Liver (tissue), 9 donors: ENCODE measurements around the gene USH2A. TPM values are rescaled to one million over a fixed set of nuclear protein-coding genes. Genes with fewer than 3 reads are reported as not detected.

ENCODE experiments used
- DNase-seq: peaks from one replicate; pipeline ENCODE4 v3.0.0-alpha.2; 2017; ENCODE audit warnings: low spot score
- H3K27ac ChIP-seq, 2 donors: one replicate each; pipeline ENCODE4 v1.7.0; 2013; ENCODE audit warnings: inconsistent platforms in 2 of 2, low read length in 2 of 2, control low read depth in 1 of 2, low read depth in 1 of 2, mild to moderate bottlenecking in 1 of 2
- H3K27me3 ChIP-seq, 4 donors: one replicate each; pipeline versions ENCODE4 v1.6.1 to v1.7.0; 2013; ENCODE audit warnings: low read length in 3 of 4, inconsistent platforms in 1 of 4, mild to moderate bottlenecking in 1 of 4, moderate library complexity in 1 of 4; ENCODE audit not compliant: control insufficient read depth in 4 of 4, insufficient read depth in 4 of 4
- H3K36me3 ChIP-seq, 4 donors: one replicate each; pipeline versions ENCODE4 v1.6.1 to v1.7.0; 2013; ENCODE audit warnings: low read length in 3 of 4, mild to moderate bottlenecking in 3 of 4, low read depth in 1 of 4, moderate library complexity in 1 of 4; ENCODE audit not compliant: control insufficient read depth in 4 of 4, insufficient read depth in 3 of 4
- H3K4me1 ChIP-seq, 4 donors: one replicate each; pipeline versions ENCODE4 v1.6.1 to v1.7.0; 2013; ENCODE audit warnings: low read length in 3 of 4, mild to moderate bottlenecking in 3 of 4, moderate library complexity in 1 of 4; ENCODE audit not compliant: control insufficient read depth in 4 of 4, insufficient read depth in 4 of 4
- H3K4me3 ChIP-seq, 3 donors: one replicate each; pipeline versions ENCODE4 v1.6.1 to v1.7.0; 2013; ENCODE audit warnings: low read length in 3 of 3, control low read depth in 1 of 3, low read depth in 1 of 3, mild to moderate bottlenecking in 1 of 3
- H3K9ac ChIP-seq, 2 donors: one replicate each; pipeline ENCODE4 v1.7.0; 2013; ENCODE audit warnings: low read length in 2 of 2, mild to moderate bottlenecking in 2 of 2, moderate library complexity in 2 of 2, control low read depth in 1 of 2, low read depth in 1 of 2
- H3K9me3 ChIP-seq, 4 donors: one replicate each; pipeline versions ENCODE4 v1.6.1 to v1.7.0; 2013; ENCODE audit warnings: low read length in 3 of 4; ENCODE audit not compliant: control insufficient read depth in 4 of 4
- EGR1 ChIP-seq, 2 donors: IDR thresholded peaks; 2 replicates each; pipeline ENCODE4 v1.6.1; 2016 to 2018; ENCODE audit warnings: antibody characterized with exemption in 2 of 2, low read depth in 2 of 2
- GABPA ChIP-seq, 2 donors: IDR thresholded peaks in 1 of 2; conservative IDR thresholded peaks in 1 of 2; 2 replicates each; pipeline ENCODE4 v1.6.1; 2016; ENCODE audit warnings: antibody characterized with exemption in 2 of 2, mild to moderate bottlenecking in 1 of 2, moderate library complexity in 1 of 2
- HNF4A ChIP-seq, 2 donors: conservative IDR thresholded peaks; 2 replicates each; pipeline ENCODE4 v1.6.1; 2016; ENCODE audit warnings: antibody characterized with exemption in 2 of 2, mild to moderate bottlenecking in 2 of 2
- HNF4G ChIP-seq: IDR thresholded peaks from 2 replicates; pipeline ENCODE4 v1.6.1; 2016; ENCODE audit warnings: antibody characterized with exemption
- JUND ChIP-seq, 2 donors: IDR thresholded peaks; 2 replicates each; pipeline ENCODE4 v1.6.1; 2016; ENCODE audit warnings: antibody characterized with exemption in 2 of 2
- NR2F2 ChIP-seq: IDR thresholded peaks from 2 replicates; pipeline ENCODE4 v1.6.1; 2016; ENCODE audit warnings: antibody characterized with exemption
- RAD21 ChIP-seq, 2 donors: IDR thresholded peaks; 2 replicates each; pipeline ENCODE4 v1.6.1; 2016; ENCODE audit warnings: antibody characterized with exemption in 2 of 2, mild to moderate bottlenecking in 2 of 2
- RXRA ChIP-seq, 2 donors: IDR thresholded peaks; 2 replicates each; pipeline ENCODE4 v1.6.1; 2017 to 2018; ENCODE audit warnings: antibody characterized with exemption in 2 of 2, mild to moderate bottlenecking in 1 of 2
- SP1 ChIP-seq: IDR thresholded peaks from 2 replicates; pipeline ENCODE4 v1.6.1; 2018; ENCODE audit warnings: antibody characterized with exemption, mild to moderate bottlenecking
- TAF1 ChIP-seq: conservative IDR thresholded peaks from 2 replicates; pipeline ENCODE4 v1.6.1; 2016; ENCODE audit warnings: antibody characterized with exemption, mild to moderate bottlenecking
- YY1 ChIP-seq: IDR thresholded peaks from 2 replicates; pipeline ENCODE4 v1.6.1; 2016; ENCODE audit warnings: antibody characterized with exemption, mild to moderate bottlenecking
- WGBS: extraction: QIAGEN DNeasy Blood & Tissue Kit; methylation state at CpG from one replicate; pipeline ENCODE4 v1.1.7; 2013; 5-methylcytosine and 5-hydroxymethylcytosine counted together
- polyA plus RNA-seq, 2 donors: library from polyadenylated mRNA; stranded (reverse) in 1 of 2; unstranded in 1 of 2; fragments of 200-250 nt in 1 of 2; fragments of >200 nt in 1 of 2; fragmentation: Nextera tagmentation in 1 of 2; extraction: Ambion mirVana in 1 of 2; gene quantifications; one replicate each; pipeline versions ENCODE4 v1.2.1 to v1.2.3, GENCODE V29; 2013 to 2015
- total RNA-seq, 2 donors: library from RNA; depleted of rRNA; stranded (reverse); fragments of >200 nt; gene quantifications; one replicate each; pipeline ENCODE4 v1.2.3, GENCODE V29; 2014
- TF ChIP-seq, protein P1 (sequence below): IDR thresholded peaks from 2 replicates; pipeline ENCODE4 v1.6.1; 2016; ENCODE audit warnings: antibody characterized with exemption
- TF ChIP-seq, protein P2 (sequence below): IDR thresholded peaks from 2 replicates; pipeline ENCODE4 v1.6.1; 2016; ENCODE audit warnings: antibody characterized with exemption
- TF ChIP-seq, protein P3 (sequence below): IDR thresholded peaks from 2 replicates; pipeline ENCODE4 v1.6.1; 2016; ENCODE audit warnings: antibody characterized with exemption
- TF ChIP-seq, protein P4 (sequence below): fragments of 150-350 bp; IDR thresholded peaks from 2 replicates; pipeline ENCODE4 v1.5.1; 2017; ENCODE audit warnings: improper control_type of control experiment, low read depth, low read length; ENCODE audit not compliant: missing input control
- donor health status: healthy.
- donor health status: healthy.
- donor health status: healthy.
- donor health status: healthy.
- donor health status: healthy.

Gene USH2A
- total and polyA plus RNA-seq, 4 donors: 0.14 to 1.0 (median 0.31) TPM

GRCh38 chr1:216028631-216029030 lies 394.6 kb downstream of the USH2A start:
- H3K9ac ChIP-seq: no peak overlapping the region
- H3K9me3 ChIP-seq: no peaks in the 10 kb centered on the region
- H3K27me3 ChIP-seq: no peaks in the 10 kb centered on the region
- 97% methylated on average over 1 of the region's 1 CpG for WGBS
- H3K4me3 ChIP-seq: no peak overlapping the region
- no peaks in the 10 kb centered on the region for H3K36me3 ChIP-seq
- no peak for TF ChIP-seq EGR1 (IDR thresholded peaks at IDR 0.05; ENCODE audit: low read depth in 2 of 2)
- TF ChIP-seq, protein P1, sequence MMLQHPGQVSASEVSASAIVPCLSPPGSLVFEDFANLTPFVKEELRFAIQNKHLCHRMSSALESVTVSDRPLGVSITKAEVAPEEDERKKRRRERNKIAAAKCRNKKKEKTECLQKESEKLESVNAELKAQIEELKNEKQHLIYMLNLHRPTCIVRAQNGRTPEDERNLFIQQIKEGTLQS: no peak
- TF ChIP-seq, protein P2, sequence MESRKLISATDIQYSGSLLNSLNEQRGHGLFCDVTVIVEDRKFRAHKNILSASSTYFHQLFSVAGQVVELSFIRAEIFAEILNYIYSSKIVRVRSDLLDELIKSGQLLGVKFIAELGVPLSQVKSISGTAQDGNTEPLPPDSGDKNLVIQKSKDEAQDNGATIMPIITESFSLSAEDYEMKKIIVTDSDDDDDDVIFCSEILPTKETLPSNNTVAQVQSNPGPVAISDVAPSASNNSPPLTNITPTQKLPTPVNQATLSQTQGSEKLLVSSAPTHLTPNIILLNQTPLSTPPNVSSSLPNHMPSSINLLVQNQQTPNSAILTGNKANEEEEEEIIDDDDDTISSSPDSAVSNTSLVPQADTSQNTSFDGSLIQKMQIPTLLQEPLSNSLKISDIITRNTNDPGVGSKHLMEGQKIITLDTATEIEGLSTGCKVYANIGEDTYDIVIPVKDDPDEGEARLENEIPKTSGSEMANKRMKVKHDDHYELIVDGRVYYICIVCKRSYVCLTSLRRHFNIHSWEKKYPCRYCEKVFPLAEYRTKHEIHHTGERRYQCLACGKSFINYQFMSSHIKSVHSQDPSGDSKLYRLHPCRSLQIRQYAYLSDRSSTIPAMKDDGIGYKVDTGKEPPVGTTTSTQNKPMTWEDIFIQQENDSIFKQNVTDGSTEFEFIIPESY: no peak
- no peaks in the 10 kb centered on the region for H3K4me1 ChIP-seq
- H3K27ac ChIP-seq: no peak overlapping the region
- no peak for DNase-seq

GRCh38 chr1:216024546-216024945 lies 398.7 kb downstream of the USH2A start:
- H3K27me3 ChIP-seq: no peaks in the 10 kb centered on the region
- no peak overlapping the region for H3K4me3 ChIP-seq
- TF ChIP-seq, protein P3, sequence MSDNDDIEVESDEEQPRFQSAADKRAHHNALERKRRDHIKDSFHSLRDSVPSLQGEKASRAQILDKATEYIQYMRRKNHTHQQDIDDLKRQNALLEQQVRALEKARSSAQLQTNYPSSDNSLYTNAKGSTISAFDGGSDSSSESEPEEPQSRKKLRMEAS: no peak
- TF ChIP-seq GABPA (IDR thresholded peaks at IDR 0.05 in 1 of 2, conservative IDR thresholded peaks at IDR 0.05 in 1 of 2) (no peak), TAF1 (no peak), SP1 (no peak), JUND (IDR thresholded peaks at IDR 0.05) (no peak), NR2F2 (no peak), HNF4A (conservative IDR thresholded peaks at IDR 0.05) (no peak), YY1 (no peak), RAD21 (IDR thresholded peaks at IDR 0.05) (no peak), EGR1 (IDR thresholded peaks at IDR 0.05; ENCODE audit: low read depth in 2 of 2) (no peak), RXRA (IDR thresholded peaks at IDR 0.05) (no peak)
- TF ChIP-seq, protein P1: no peak
- no peak overlapping the region for H3K9ac ChIP-seq
- H3K27ac ChIP-seq: no peak overlapping the region
- DNase-seq: no peak
- H3K9me3 ChIP-seq: no peaks in the 10 kb centered on the region
- 90% methylated on average over 2 of the region's 2 CpGs for WGBS
- H3K36me3 ChIP-seq: no peaks in the 10 kb centered on the region
- no peaks in the 10 kb centered on the region for H3K4me1 ChIP-seq

- H3K9me3 ChIP-seq: no peaks in the 10 kb centered on the region
- H3K27me3 ChIP-seq: no peaks in the 10 kb centered on the region
- no peak overlapping the region for H3K9ac ChIP-seq
- H3K36me3 ChIP-seq: no peaks in the 10 kb centered on the region
- H3K4me3 ChIP-seq: no peak overlapping the region
- TF ChIP-seq EGR1 (IDR thresholded peaks at IDR 0.05; ENCODE audit: low read depth in 2 of 2) (no peak), HNF4G (no peak)
- TF ChIP-seq, protein P4, sequence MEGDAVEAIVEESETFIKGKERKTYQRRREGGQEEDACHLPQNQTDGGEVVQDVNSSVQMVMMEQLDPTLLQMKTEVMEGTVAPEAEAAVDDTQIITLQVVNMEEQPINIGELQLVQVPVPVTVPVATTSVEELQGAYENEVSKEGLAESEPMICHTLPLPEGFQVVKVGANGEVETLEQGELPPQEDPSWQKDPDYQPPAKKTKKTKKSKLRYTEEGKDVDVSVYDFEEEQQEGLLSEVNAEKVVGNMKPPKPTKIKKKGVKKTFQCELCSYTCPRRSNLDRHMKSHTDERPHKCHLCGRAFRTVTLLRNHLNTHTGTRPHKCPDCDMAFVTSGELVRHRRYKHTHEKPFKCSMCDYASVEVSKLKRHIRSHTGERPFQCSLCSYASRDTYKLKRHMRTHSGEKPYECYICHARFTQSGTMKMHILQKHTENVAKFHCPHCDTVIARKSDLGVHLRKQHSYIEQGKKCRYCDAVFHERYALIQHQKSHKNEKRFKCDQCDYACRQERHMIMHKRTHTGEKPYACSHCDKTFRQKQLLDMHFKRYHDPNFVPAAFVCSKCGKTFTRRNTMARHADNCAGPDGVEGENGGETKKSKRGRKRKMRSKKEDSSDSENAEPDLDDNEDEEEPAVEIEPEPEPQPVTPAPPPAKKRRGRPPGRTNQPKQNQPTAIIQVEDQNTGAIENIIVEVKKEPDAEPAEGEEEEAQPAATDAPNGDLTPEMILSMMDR: no peak
- DNase-seq: no peak
- no peak overlapping the region for H3K27ac ChIP-seq
- WGBS: 78% methylated on average over 3 of the region's 3 CpGs
- no peaks in the 10 kb centered on the region for H3K4me1 ChIP-seq
Measured at GRCh38 chr1:216020743-216021345, 402.4 kb downstream of the USH2A start.
